ENCODE data around the gene PTPN5. TPM values are rescaled to one million over a fixed set of nuclear protein-coding genes. Genes with fewer than 3 reads are reported as not detected.
"Not testable (repeated sequence)": the region's sequence is repeated elsewhere in the genome, so short reads cannot be mapped to it uniquely, and the experiment has no call there.

The PTPN5 gene
- total and polyA plus RNA-seq, 5 donors = 0.74 to 2.0 (median 1.6) TPM; not detected in 1

DNA sequence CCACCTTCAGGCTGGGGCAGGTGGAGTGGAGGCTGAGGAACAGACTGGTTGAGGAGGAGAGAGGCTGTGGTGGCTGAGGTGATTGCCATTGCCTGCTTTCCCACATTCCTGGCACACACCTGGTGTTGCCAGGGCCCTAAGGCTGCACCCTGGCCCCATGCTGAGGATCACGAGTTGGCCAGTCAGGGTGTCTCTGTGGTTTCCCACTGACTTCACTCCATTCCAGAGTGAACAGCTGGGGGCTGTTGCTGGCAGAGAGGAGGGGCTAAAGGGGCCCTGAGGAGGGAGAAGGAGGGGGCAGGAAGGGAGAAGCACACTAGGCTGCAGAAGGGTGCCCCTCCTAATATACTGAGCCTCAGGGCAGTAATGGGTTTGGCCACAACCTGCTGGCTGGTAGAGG is 91.2 kb downstream of the PTPN5 start:
- Histone ChIP-seq H3K4me1 (ENCODE audit: control insufficient read depth, insufficient read depth, low read length) (peaks cover 9% of the 10 kb centered on the region), H3K4me3 (ENCODE audit: low read length) (no peak overlapping the region), H3K27me3 (ENCODE audit: control insufficient read depth, insufficient read depth) (no peaks in the 10 kb centered on the region), H3K27ac (ENCODE audit: low read length) (no peak overlapping the region), H3K9me3 (ENCODE audit: control insufficient read depth, low read length) (no peaks in the 10 kb centered on the region)
- intact Hi-C loops (cut with DNase I) = loop anchor here in 2 of 4 donors (10.0 kb wide), 1 partner anchor 66 kb away; the partner anchor contains the start of gene SPTY2D1 (in 2 of the 2)
- WGBS = 44% methylated on average over 1 of the region's 1 CpG
- DNase-seq (no peak), ATAC-seq (no peak)

DNA sequence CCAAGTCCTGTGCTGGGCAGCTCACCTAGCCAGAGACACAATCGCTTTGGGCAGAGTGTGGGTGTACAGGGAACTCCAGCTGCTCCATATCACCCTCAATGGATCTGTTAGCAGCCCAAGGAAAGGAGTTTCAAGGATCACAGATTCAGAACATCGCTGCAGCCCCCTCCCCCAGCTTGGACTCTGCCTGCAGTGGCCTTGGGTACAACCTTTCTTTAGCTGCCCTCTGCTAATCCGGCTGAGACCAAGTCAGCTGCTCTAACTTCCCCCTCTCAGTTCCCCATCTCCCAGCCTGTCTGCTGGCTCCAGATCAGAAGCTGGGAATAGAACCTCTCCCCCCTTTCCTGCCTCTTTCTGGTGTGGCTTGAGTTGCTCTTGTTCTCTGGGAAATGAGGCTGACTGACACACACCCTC is 91.7 kb downstream of the PTPN5 start:
- WGBS = 37% methylated on average over 3 of the region's 3 CpGs

DNA sequence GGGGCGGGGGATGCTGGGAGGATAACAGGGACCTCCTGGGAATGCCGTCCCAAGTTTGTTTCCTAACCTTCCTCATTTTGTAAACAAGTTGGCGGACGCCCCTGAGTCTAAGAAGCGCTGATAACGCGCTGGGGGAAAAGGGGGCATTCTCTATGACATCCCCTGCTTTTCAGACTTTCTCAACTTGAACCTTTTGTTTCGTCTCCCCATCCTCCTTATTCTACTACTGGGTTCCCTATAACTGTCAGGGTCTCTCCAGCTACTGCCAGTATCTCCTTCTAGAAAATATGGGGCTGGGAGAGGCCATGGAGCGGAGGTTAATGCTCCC is 92.4 kb downstream of the PTPN5 start:
- intact Hi-C loops (cut with DNase I) = no loop called here
- Histone ChIP-seq H3K4me1 (ENCODE audit: control insufficient read depth, insufficient read depth, low read length) (peaks cover 7% of the 10 kb centered on the region), H3K9me3 (ENCODE audit: control insufficient read depth, low read length) (no peaks in the 10 kb centered on the region), H3K4me3 (ENCODE audit: low read length) (peak overlapping the region; percentile 81), H3K27me3 (ENCODE audit: control insufficient read depth, insufficient read depth) (no peaks in the 10 kb centered on the region), H3K27ac (ENCODE audit: low read length) (peak overlapping the region; percentile 4)
- ATAC-seq = no peak
- DNase-seq = no peak
- 11% methylated on average over 9 of the region's 9 CpGs for WGBS

More for the DNA sequence above, 91.7 kb downstream of the PTPN5 start:
- H3K27me3 ChIP-seq (ENCODE audit: control insufficient read depth, insufficient read depth) = no peaks in the 10 kb centered on the region
- peaks cover 7% of the 10 kb centered on the region for H3K4me1 ChIP-seq (ENCODE audit: control insufficient read depth, insufficient read depth, low read length)
- no peaks in the 10 kb centered on the region for H3K9me3 ChIP-seq (ENCODE audit: control insufficient read depth, low read length)
- intact Hi-C loops (cut with DNase I) = loop anchor here in 2 of 4 donors (10.0 kb wide), 1 partner anchor 65 kb away; the partner anchor contains the start of gene SPTY2D1 (in 2 of the 2)
- H3K27ac ChIP-seq (ENCODE audit: low read length) = peak overlapping the region; percentile 4
- DNase-seq (peak in 2 of 3 donors; percentile 66 to 70), ATAC-seq (peak; percentile 4 to 8)
- H3K4me3 ChIP-seq (ENCODE audit: low read length) = no peak overlapping the region

GRCh38 chr11:18698341-18699268 is 93.0 kb downstream of the PTPN5 start, which contains the start of gene TMEM86A:
Gene TMEM86A (plus strand): TSS chr11:18698779. CDS start chr11:18698887, 108 bp downstream.
- peak within 1 kb of the TSS; percentile 81 for H3K4me3 ChIP-seq (ENCODE audit: low read length)
- peaks cover 3% of the 10 kb centered on the region for H3K4me1 ChIP-seq (ENCODE audit: control insufficient read depth, insufficient read depth, low read length)
- H3K27me3 ChIP-seq (ENCODE audit: control insufficient read depth, insufficient read depth) = no peaks in the 10 kb centered on the region
- DNase-seq (peak; percentile 94 to 99 (median 98)), ATAC-seq (peak; percentile 96 to 97)
- H3K27ac ChIP-seq (ENCODE audit: low read length) = peak within 1 kb of the TSS; percentile 74
- intact Hi-C loops (cut with DNase I) = no loop called here
- no peaks in the 10 kb centered on the region for H3K9me3 ChIP-seq (ENCODE audit: control insufficient read depth, low read length)
- under 1% methylated on average over 98 of the region's 98 CpGs for WGBS

- DNase-seq (no peak), ATAC-seq (no peak)
- intact Hi-C loops (cut with DNase I) = no loop called here
- WGBS = 88% methylated on average over 4 of the region's 4 CpGs
- Histone ChIP-seq H3K27ac (ENCODE audit: low read length) (no peak overlapping the region), H3K27me3 (ENCODE audit: control insufficient read depth, insufficient read depth) (no peaks in the 10 kb centered on the region), H3K9me3 (ENCODE audit: control insufficient read depth, low read length) (no peaks in the 10 kb centered on the region), H3K4me1 (ENCODE audit: control insufficient read depth, insufficient read depth, low read length) (peaks cover 3% of the 10 kb centered on the region), H3K4me3 (ENCODE audit: low read length) (no peak overlapping the region)
Measured at GRCh38 chr11:18697576-18697975, 94.0 kb downstream of the PTPN5 start.

GRCh38 chr11:18696638-18697225 is 94.9 kb downstream of the PTPN5 start:
- WGBS = 83% methylated on average over 2 of the region's 2 CpGs

GRCh38 chr11:18692941-18693760 is 98.4 kb downstream of the PTPN5 start:
- DNase-seq (no peak), ATAC-seq (no peak)
- H3K4me3 ChIP-seq (ENCODE audit: low read length) = no peak overlapping the region
- H3K27me3 ChIP-seq (ENCODE audit: control insufficient read depth, insufficient read depth) = no peaks in the 10 kb centered on the region
- intact Hi-C loops (cut with DNase I) = no loop called here
- no peaks in the 10 kb centered on the region for H3K9me3 ChIP-seq (ENCODE audit: control insufficient read depth, low read length)
- WGBS = 61% methylated on average over 9 of the region's 9 CpGs
- H3K4me1 ChIP-seq (ENCODE audit: control insufficient read depth, insufficient read depth, low read length) = no peaks in the 10 kb centered on the region
- H3K27ac ChIP-seq (ENCODE audit: low read length) = no peak overlapping the region

More at GRCh38 chr11:18696638-18697225, 94.9 kb downstream of the PTPN5 start:
- Histone ChIP-seq H3K27ac (ENCODE audit: low read length) (no peak overlapping the region), H3K4me1 (ENCODE audit: control insufficient read depth, insufficient read depth, low read length) (peaks cover 3% of the 10 kb centered on the region), H3K9me3 (ENCODE audit: control insufficient read depth, low read length) (no peaks in the 10 kb centered on the region), H3K27me3 (ENCODE audit: control insufficient read depth, insufficient read depth) (no peaks in the 10 kb centered on the region), H3K4me3 (ENCODE audit: low read length) (no peak overlapping the region)
- ATAC-seq = no peak
- intact Hi-C loops (cut with DNase I) = no loop called here
- DNase-seq = no peak

DNA sequence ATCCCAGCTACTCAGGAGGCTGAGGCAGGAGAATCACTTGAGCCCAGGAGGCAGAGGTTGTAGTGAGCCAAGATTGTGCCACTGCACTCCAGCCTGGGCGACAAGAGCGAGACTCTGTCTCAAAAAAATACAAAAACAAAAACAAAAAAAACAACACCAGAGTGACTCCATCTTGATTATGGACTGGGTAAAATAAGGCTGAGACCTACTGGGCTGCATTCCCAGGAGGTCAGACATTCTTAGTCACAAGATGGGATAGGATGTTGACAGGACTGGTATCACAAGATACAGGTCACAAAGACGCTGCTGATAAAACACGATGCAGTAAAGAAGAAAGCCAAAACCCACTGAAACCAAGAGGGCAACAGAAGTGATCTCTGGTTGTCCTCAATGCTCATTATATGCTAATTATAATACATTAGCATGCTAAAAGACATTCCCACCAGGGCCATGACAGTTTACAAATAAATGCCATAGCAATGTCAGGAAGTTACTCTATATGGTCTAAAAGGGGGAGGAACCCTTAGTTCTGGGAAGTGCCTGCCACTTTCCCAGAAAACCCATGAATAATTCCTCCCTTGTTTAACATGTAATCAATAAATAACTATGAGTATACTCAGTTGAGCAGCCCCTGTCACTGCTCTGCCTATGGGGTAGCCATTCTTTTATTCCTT is 100.0 kb downstream of the PTPN5 start:
- DNase-seq; H3K9me3 ChIP-seq (ENCODE audit: control insufficient read depth, low read length); H3K27me3 ChIP-seq (ENCODE audit: control insufficient read depth, insufficient read depth); ATAC-seq; H3K4me1 ChIP-seq (ENCODE audit: control insufficient read depth, insufficient read depth, low read length); H3K27ac ChIP-seq (ENCODE audit: low read length); intact Hi-C loops (cut with DNase I); H3K4me3 ChIP-seq (ENCODE audit: low read length): not testable (repeated sequence)
- WGBS = 56% methylated on average over 4 of the region's 4 CpGs

DNA sequence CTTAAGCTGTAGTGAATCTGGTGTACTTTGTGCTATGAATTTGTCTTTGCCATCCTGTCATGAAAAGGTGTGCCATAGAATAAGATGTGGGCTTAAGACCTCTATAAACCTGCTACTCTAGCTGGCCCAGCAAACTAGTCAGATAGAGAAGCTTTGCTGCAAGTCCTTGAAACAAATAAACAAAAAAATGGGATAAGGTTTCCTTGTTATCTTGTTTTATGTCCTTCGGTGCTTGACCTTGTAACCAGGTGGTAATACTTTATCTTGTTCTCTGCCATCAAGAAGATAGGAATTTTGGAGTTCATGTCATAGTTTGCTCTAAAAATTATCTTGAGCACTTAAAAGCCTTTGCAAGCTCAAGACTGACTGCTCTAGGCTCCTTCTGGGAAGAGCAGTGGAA is 107.3 kb downstream of the PTPN5 start:
- no peaks in the 10 kb centered on the region for H3K4me1 ChIP-seq (ENCODE audit: control insufficient read depth, insufficient read depth, low read length)
- WGBS = 89% methylated on average over 1 of the region's 1 CpG
- H3K4me3 ChIP-seq (ENCODE audit: low read length) = no peak overlapping the region
- intact Hi-C loops (cut with DNase I) = no loop called here
- H3K9me3 ChIP-seq (ENCODE audit: control insufficient read depth, low read length) = no peaks in the 10 kb centered on the region
- no peak for ATAC-seq
- DNase-seq = no peak
- H3K27me3 ChIP-seq (ENCODE audit: control insufficient read depth, insufficient read depth) = no peaks in the 10 kb centered on the region
- no peak overlapping the region for H3K27ac ChIP-seq (ENCODE audit: low read length)

DNA sequence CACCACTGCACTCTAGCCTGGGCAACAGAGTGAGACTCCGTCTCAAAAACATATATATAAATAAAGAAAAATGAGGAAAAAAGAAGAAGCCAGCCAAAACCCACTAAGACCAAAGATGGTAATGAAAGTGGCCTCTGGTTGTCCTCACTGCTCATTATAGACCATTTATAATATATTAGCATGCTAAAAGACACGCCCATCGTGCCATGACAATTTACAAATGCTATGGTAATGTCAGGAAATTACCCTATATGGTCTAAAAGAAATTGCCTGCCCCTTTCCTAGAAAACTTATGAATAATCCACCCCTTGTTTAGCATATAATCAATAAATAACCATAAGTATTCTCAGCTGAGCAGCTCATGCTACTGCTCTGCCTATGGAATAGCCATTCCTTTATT is 109.1 kb downstream of the PTPN5 start:
- no peak for ATAC-seq

More for the DNA sequence above, 109.1 kb downstream of the PTPN5 start:
- H3K27me3 ChIP-seq (ENCODE audit: control insufficient read depth, insufficient read depth) = no peaks in the 10 kb centered on the region
- no peak overlapping the region for H3K4me3 ChIP-seq (ENCODE audit: low read length)
- H3K4me1 ChIP-seq (ENCODE audit: control insufficient read depth, insufficient read depth, low read length) = no peaks in the 10 kb centered on the region
- DNase-seq = no peak
- H3K27ac ChIP-seq (ENCODE audit: low read length) = no peak overlapping the region
- WGBS = 93% methylated on average over 3 of the region's 3 CpGs
- intact Hi-C loops (cut with DNase I) = no loop called here
- H3K9me3 ChIP-seq (ENCODE audit: control insufficient read depth, low read length) = no peaks in the 10 kb centered on the region
